ENCODE results near the gene BBLN.
A peak's percentile ranks its signal among the peaks of the same experiment; 100 is the strongest.

The BBLN gene

DNA sequence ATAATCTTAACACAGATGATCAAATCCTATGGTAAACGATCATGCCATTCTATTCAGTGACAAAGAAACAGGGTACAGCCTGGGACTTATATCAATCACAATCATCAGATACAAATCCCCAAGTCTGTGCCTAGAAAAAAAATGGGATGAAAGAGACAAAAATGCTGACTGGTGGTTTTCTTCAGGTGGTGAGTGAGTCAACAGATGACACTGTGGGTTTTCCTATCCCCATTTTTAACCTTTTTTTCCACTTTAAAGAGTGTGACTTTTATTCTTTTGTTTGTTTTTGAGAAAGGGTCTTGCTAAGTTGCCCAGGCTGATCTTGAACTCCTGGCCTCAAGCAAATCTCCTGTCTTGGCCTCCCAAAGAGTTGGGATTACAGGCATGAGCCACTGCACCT, 28.1 kb downstream of the BBLN start:
- Histone ChIP-seq H3K79me2 (ENCODE audit: insufficient read depth, low read length) (no peaks in the 10 kb centered on the region), H3K4me1 (ENCODE audit: insufficient read depth, low read length, severe bottlenecking) (peaks cover 23% of the 10 kb centered on the region), H3K9ac (ENCODE audit: low read length) (no peak overlapping the region), H4K20me1 (ENCODE audit: insufficient read depth, low read length) (no peaks in the 10 kb centered on the region), H3F3A (ENCODE audit: insufficient read depth, low read length) (0 out of 2 replicates have a peak, but pooled peaks cover 4% of the 10 kb centered on the region), H3K27me3 (ENCODE audit: insufficient read depth, low read length) (no peaks in the 10 kb centered on the region), H3K4me2 (ENCODE audit: low read length) (no peak overlapping the region), H2AFZ (ENCODE audit: low read length) (no peak overlapping the region), H3K9me2 (ENCODE audit: low read depth, low read length) (no peaks in the 10 kb centered on the region), H3K4me3 (ENCODE audit: low read depth, low read length, poor library complexity, severe bottlenecking) (no peak overlapping the region), H3K36me3 (ENCODE audit: insufficient read depth, low read length) (peaks cover 13% of the 10 kb centered on the region), H3K9me3 (ENCODE audit: low read length) (no peaks in the 10 kb centered on the region), H3K27ac (ENCODE audit: low read depth, low read length, poor library complexity, severe bottlenecking) (no peak overlapping the region)
- TF ChIP-seq, protein P1, sequence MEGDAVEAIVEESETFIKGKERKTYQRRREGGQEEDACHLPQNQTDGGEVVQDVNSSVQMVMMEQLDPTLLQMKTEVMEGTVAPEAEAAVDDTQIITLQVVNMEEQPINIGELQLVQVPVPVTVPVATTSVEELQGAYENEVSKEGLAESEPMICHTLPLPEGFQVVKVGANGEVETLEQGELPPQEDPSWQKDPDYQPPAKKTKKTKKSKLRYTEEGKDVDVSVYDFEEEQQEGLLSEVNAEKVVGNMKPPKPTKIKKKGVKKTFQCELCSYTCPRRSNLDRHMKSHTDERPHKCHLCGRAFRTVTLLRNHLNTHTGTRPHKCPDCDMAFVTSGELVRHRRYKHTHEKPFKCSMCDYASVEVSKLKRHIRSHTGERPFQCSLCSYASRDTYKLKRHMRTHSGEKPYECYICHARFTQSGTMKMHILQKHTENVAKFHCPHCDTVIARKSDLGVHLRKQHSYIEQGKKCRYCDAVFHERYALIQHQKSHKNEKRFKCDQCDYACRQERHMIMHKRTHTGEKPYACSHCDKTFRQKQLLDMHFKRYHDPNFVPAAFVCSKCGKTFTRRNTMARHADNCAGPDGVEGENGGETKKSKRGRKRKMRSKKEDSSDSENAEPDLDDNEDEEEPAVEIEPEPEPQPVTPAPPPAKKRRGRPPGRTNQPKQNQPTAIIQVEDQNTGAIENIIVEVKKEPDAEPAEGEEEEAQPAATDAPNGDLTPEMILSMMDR (IDR thresholded peaks at IDR 0.05; ENCODE audit: low read length), result no peak
- TF ChIP-seq EZH2 (IDR thresholded peaks at IDR 0.05; ENCODE audit: borderline replicate concordance, low read length), result no peak

DNA sequence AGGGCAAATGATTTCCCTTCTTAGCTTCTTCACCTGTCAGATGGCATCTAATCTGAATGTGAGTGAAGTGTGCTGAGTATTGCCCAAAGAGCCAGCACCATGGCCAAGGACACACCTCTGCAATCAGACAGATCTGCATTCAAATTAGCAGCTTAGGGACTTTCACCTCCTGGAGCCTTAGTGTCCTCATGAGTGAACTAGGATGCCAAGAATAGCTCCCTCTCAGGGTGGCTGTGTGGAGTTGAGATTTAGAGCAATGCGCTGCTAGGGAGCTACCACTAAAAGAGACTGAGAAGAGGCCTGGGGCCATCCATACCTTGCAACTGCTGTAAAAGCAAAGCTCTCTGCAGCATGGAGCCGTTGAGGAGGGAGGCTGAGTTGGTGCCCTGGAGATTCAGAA, 29.9 kb downstream of the BBLN start:
- Histone ChIP-seq H3K27me3 (ENCODE audit: insufficient read depth, low read length) (no peaks in the 10 kb centered on the region), H3K4me3 (ENCODE audit: low read depth, low read length, poor library complexity, severe bottlenecking) (peak overlapping the region; percentile 94), H2AFZ (ENCODE audit: low read length) (no peak overlapping the region), H3K9ac (ENCODE audit: low read length) (peak overlapping the region; percentile 90; the same call in 1 of the 2 replicates), H3K36me3 (ENCODE audit: insufficient read depth, low read length) (peaks cover 9% of the 10 kb centered on the region; the same call in 1 of the 2 replicates), H3K27ac (ENCODE audit: low read depth, low read length, poor library complexity, severe bottlenecking) (peak overlapping the region; percentile 36), H3K79me2 (ENCODE audit: insufficient read depth, low read length) (no peaks in the 10 kb centered on the region), H3K9me2 (ENCODE audit: low read depth, low read length) (no peaks in the 10 kb centered on the region), H3K9me3 (ENCODE audit: low read length) (no peaks in the 10 kb centered on the region), H3K4me2 (ENCODE audit: low read length) (peak overlapping the region; percentile 95), H4K20me1 (ENCODE audit: insufficient read depth, low read length) (no peaks in the 10 kb centered on the region), H3K4me1 (ENCODE audit: insufficient read depth, low read length, severe bottlenecking) (peaks cover 23% of the 10 kb centered on the region), H3F3A (ENCODE audit: insufficient read depth, low read length) (0 out of 2 replicates have a peak, but pooled peaks cover 4% of the 10 kb centered on the region)
- TF ChIP-seq, protein P1 (IDR thresholded peaks at IDR 0.05; ENCODE audit: low read length), result no peak; the same call in 1 of the 2 replicates
- TF ChIP-seq EZH2 (IDR thresholded peaks at IDR 0.05; ENCODE audit: borderline replicate concordance, low read length), result no peak

DNA sequence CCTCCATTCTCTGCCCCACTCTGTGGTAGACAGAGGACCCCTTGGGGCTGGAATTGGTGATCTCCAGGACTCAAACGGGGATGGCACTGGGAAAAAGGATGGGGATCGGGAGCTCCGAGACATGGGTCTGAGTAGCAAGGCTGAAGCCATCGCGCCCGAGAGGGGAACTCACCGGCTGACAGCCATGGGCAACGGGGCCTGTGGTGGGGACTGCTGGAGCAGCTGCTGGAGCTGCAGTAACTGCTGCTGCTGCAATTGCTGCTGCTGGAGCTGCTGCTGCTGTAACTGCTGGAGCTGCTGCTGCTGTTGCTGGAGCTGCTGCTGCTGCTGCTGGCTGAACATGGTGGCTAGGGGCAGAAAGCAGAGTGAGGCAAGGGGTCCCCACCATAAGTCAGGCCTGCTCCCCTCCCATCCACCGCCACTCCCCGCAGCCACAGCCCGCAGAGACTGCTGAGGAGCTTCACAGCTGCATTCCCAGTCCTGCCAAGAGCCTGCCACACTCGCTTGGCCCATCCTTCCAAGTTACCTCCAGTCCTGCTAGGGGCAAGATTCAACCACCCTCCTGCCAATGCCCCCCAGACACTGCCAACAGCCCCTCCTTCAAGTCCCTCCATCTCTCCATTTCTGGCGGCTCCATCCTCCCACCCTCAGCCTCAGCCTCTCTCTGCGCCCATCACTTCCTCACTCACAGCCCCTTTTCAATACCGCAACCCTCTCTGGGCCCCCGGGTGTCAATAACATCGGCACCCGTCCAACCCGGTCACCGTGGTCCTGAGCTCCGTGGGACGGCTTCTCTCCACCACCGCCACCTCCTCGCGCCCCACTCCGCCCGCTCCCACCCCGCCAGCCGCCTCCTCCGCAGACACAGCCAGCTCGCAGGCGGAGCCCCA, 30.7 kb downstream of the BBLN start:
- H3K4me3 ChIP-seq (ENCODE audit: low read depth, low read length, poor library complexity, severe bottlenecking), result peak overlapping the region; percentile 94
- H3K9me2 ChIP-seq (ENCODE audit: low read depth, low read length), result no peaks in the 10 kb centered on the region
- H3K4me2 ChIP-seq (ENCODE audit: low read length), result peak overlapping the region; percentile 95
- H3F3A ChIP-seq (ENCODE audit: insufficient read depth, low read length), result 0 out of 2 replicates have a peak, but pooled peaks cover 4% of the 10 kb centered on the region
- no peaks in the 10 kb centered on the region for H4K20me1 ChIP-seq (ENCODE audit: insufficient read depth, low read length)
- TF ChIP-seq, protein P1 (IDR thresholded peaks at IDR 0.05; ENCODE audit: low read length), result no peak
- TF ChIP-seq EZH2 (IDR thresholded peaks at IDR 0.05; ENCODE audit: borderline replicate concordance, low read length), result no peak
- H3K27ac ChIP-seq (ENCODE audit: low read depth, low read length, poor library complexity, severe bottlenecking), result peak overlapping the region; percentile 36
- no peaks in the 10 kb centered on the region for H3K9me3 ChIP-seq (ENCODE audit: low read length)
- H3K27me3 ChIP-seq (ENCODE audit: insufficient read depth, low read length), result no peaks in the 10 kb centered on the region
- H3K79me2 ChIP-seq (ENCODE audit: insufficient read depth, low read length), result no peaks in the 10 kb centered on the region
- peak overlapping the region; percentile 52; the same call in 1 of the 2 replicates for H2AFZ ChIP-seq (ENCODE audit: low read length)
- H3K9ac ChIP-seq (ENCODE audit: low read length), result peak overlapping the region; percentile 90
- H3K4me1 ChIP-seq (ENCODE audit: insufficient read depth, low read length, severe bottlenecking), result peaks cover 23% of the 10 kb centered on the region
- H3K36me3 ChIP-seq (ENCODE audit: insufficient read depth, low read length), result peaks cover 9% of the 10 kb centered on the region

Measured in OCI-LY1 (cell line).